Hematopoietic multipotent progenitor cell treated with erythropoietin and hydrocortisone succinate and interleukin-3 and kit ligand, for 8 days (in vitro differentiated cells): Measurements from ENCODE around the gene IRF2BP2.

Experiments used
- DNase-seq: peaks from one replicate; pipeline ENCODE4 v3.0.0-alpha.2; 2015

Gene IRF2BP2

GRCh38 chr1:234582681-234583301, 27.2 kb downstream of the IRF2BP2 start:
- DNase-seq, result no peak

- DNase-seq, result no peak
Measured at GRCh38 chr1:234582186-234582585, 27.8 kb downstream of the IRF2BP2 start.

- DNase-seq, result no peak
Measured at GRCh38 chr1:234581063-234581714, 28.8 kb downstream of the IRF2BP2 start.

GRCh38 chr1:234579967-234580366, 30.0 kb downstream of the IRF2BP2 start:
- peak; percentile 65 for DNase-seq

GRCh38 chr1:234578735-234579134, 31.2 kb downstream of the IRF2BP2 start:
- DNase-seq, result no peak

GRCh38 chr1:234578087-234578486, 31.9 kb downstream of the IRF2BP2 start:
- DNase-seq, result no peak

- DNase-seq, result no peak
Measured at GRCh38 chr1:234573711-234574299, 36.2 kb downstream of the IRF2BP2 start.

GRCh38 chr1:234572966-234573365, 37.0 kb downstream of the IRF2BP2 start:
- DNase-seq, result no peak

- peak; percentile 21 for DNase-seq
Measured at GRCh38 chr1:234571702-234572101, 38.3 kb downstream of the IRF2BP2 start.

- DNase-seq, result no peak
Measured at GRCh38 chr1:234570329-234571120, 39.5 kb downstream of the IRF2BP2 start.

- no peak for DNase-seq
Measured at GRCh38 chr1:234568345-234568744, 41.6 kb downstream of the IRF2BP2 start.

- no peak for DNase-seq
Measured at GRCh38 chr1:234565132-234565531, 44.8 kb downstream of the IRF2BP2 start.

- DNase-seq, result no peak
Measured at GRCh38 chr1:234564035-234565029, 45.6 kb downstream of the IRF2BP2 start.

- DNase-seq, result no peak
Measured at GRCh38 chr1:234562334-234562733, 47.6 kb downstream of the IRF2BP2 start.

GRCh38 chr1:234561319-234561718, 48.7 kb downstream of the IRF2BP2 start:
- DNase-seq, result no peak

GRCh38 chr1:234559902-234560676, 49.9 kb downstream of the IRF2BP2 start:
- no peak for DNase-seq

GRCh38 chr1:234559152-234559901, 50.7 kb downstream of the IRF2BP2 start:
- peak; percentile 45 for DNase-seq

- DNase-seq, result peak; percentile 98
Measured at GRCh38 chr1:234558330-234558836, 51.6 kb downstream of the IRF2BP2 start.

GRCh38 chr1:234556245-234556943, 53.6 kb downstream of the IRF2BP2 start:
- DNase-seq, result peak; percentile 29
